Testis (tissue), 3 donors: ENCODE data around the gene PER1. TPM values are rescaled to one million over a fixed set of nuclear protein-coding genes. Genes with fewer than 3 reads are reported as not detected.

Experiments
- DNase-seq: peaks from one replicate; pipeline ENCODE4 v3.0.0-alpha.2; 2019
- H3K27ac ChIP-seq, 2 donors: fragments of 200-600 bp; sonication (generic); one replicate each; pipeline ENCODE4 v1.5.1; 2019
- H3K27me3 ChIP-seq: fragments of 200-600 bp; sonication (generic); one replicate; pipeline ENCODE4 v1.5.1; 2019
- H3K36me3 ChIP-seq: fragments of 200-600 bp; sonication (generic); one replicate; pipeline ENCODE4 v1.5.1; 2017; ENCODE audit warnings: low read depth; ENCODE audit errors: missing control alignments
- H3K4me1 ChIP-seq: fragments of 200-600 bp; sonication (generic); one replicate; pipeline ENCODE4 v1.5.1; 2019
- H3K4me3 ChIP-seq, 2 donors: fragments of 200-600 bp; sonication (generic); one replicate each; pipeline ENCODE4 v1.5.1; 2017 to 2019
- H3K9me3 ChIP-seq: fragments of 200-600 bp; sonication (generic); one replicate; pipeline ENCODE4 v1.5.1; 2017
- POLR2A ChIP-seq: fragments of 450-650 bp; IDR thresholded peaks from one replicate; pipeline ENCODE4 v1.6.1; 2017; ENCODE audit warnings: antibody characterized with exemption, mild to moderate bottlenecking, moderate library complexity
- WGBS, 2 donors: methylation state at CpG; one replicate each; pipeline ENCODE4 v1.1.5; 2018; 5-methylcytosine and 5-hydroxymethylcytosine counted together
- intact Hi-C: fragments of 100-400 bp; cut with DNase I; formaldehyde crosslinking; loops from one replicate; pipeline ENCODE4 v1.15.1; 2023; ENCODE audit warnings: low total_unique reads
- polyA plus RNA-seq: library from polyadenylated mRNA; stranded (reverse); fragments of 350-450 nt; fragmentation: Illumina TruSeq; extraction: RNeasy Lipid Tissue Mini Kit (QIAGEN cat#74804); gene quantifications from one replicate; pipeline ENCODE4 v1.2.3, GENCODE V29; 2014; ENCODE audit warnings: low read depth, low replicate concordance; ENCODE audit not compliant: insufficient read depth
- total RNA-seq, 2 donors: library from RNA; depleted of rRNA; stranded (reverse); fragments of >200 nt; gene quantifications; one replicate each; pipeline ENCODE4 v1.2.3, GENCODE V29; 2016
- TF ChIP-seq, protein P1 (sequence below), 3 experiments: fragments of 450-650 bp in 2 of 3; fragments of 200-600 bp in 1 of 3; sonication (generic) in 1 of 3; IDR thresholded peaks; one replicate each; pipeline ENCODE4 v1.5.1; 2016 to 2019; ENCODE audit warnings: antibody characterized with exemption in 3 of 3, mild to moderate bottlenecking in 2 of 3, moderate library complexity in 1 of 3

The PER1 gene
- total and polyA plus RNA-seq, 3 donors from 2014 or later: 55.1 to 119 (median 96.0) TPM

DNA sequence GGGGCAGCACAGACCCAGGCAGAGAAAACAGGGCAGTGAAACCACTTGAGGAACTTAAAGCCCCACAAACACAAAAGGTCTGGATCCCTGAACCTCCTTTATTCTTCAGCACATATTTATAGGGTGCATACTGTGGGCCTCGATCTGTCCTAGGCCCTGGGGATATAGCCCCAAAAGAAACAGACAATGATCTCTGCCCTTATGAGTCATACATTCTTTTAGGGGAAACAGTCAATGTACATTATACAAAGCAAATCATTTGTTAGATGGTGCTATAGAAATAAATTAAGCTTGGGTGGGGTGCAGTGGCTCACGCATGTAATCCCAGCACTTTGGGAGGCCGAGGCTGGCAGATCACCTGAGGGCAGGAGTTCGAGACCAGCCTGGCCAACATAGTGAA, 18.3 kb downstream of the PER1 start:
- H3K4me1 ChIP-seq: no peaks in the 10 kb centered on the region
- WGBS, 2 donors: 81 to 92% methylated on average over 4 of the region's 4 CpGs
- TF ChIP-seq, protein P1, sequence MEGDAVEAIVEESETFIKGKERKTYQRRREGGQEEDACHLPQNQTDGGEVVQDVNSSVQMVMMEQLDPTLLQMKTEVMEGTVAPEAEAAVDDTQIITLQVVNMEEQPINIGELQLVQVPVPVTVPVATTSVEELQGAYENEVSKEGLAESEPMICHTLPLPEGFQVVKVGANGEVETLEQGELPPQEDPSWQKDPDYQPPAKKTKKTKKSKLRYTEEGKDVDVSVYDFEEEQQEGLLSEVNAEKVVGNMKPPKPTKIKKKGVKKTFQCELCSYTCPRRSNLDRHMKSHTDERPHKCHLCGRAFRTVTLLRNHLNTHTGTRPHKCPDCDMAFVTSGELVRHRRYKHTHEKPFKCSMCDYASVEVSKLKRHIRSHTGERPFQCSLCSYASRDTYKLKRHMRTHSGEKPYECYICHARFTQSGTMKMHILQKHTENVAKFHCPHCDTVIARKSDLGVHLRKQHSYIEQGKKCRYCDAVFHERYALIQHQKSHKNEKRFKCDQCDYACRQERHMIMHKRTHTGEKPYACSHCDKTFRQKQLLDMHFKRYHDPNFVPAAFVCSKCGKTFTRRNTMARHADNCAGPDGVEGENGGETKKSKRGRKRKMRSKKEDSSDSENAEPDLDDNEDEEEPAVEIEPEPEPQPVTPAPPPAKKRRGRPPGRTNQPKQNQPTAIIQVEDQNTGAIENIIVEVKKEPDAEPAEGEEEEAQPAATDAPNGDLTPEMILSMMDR (IDR thresholded peaks at IDR 0.05): no peak
- no peak for TF ChIP-seq POLR2A
- intact Hi-C loops: no loop called here
- no peaks in the 10 kb centered on the region for H3K36me3 ChIP-seq
- no peak for DNase-seq
- no peaks in the 10 kb centered on the region for H3K9me3 ChIP-seq
- H3K4me3 ChIP-seq: no peak overlapping the region
- H3K27me3 ChIP-seq: no peaks in the 10 kb centered on the region
- H3K27ac ChIP-seq: no peak overlapping the region

DNA sequence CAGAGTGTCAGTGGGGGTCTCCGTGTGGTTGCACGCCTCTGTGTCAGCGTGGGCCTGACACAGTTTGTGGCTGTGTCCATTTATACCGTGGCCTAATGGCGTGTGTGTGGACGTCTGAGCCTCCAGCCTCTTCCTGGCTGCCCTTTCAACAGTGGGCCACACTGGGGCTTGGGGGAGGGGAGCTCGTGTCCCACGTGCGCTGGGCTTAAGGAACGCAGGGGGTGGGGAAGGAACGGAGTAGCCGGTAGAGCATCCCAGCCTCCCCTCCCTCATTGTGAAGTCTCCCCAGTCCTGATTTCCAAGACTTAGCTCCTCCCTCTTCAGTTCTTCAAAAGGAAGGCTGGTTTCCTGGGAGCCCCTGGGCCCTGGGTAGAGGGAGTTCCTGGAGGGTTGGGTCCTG, 18.8 kb downstream of the PER1 start:
- Histone ChIP-seq H3K4me1 (no peaks in the 10 kb centered on the region), H3K9me3 (no peaks in the 10 kb centered on the region), H3K27ac (no peak overlapping the region), H3K36me3 (no peaks in the 10 kb centered on the region), H3K4me3 (no peak overlapping the region), H3K27me3 (no peaks in the 10 kb centered on the region)
- no peak for TF ChIP-seq POLR2A
- TF ChIP-seq, protein P1 (IDR thresholded peaks at IDR 0.05): no peak
- no peak for DNase-seq
- WGBS, 2 donors: 69% methylated on average over 8 to 12 of the region's 12 CpGs
- intact Hi-C loops: no loop called here

DNA sequence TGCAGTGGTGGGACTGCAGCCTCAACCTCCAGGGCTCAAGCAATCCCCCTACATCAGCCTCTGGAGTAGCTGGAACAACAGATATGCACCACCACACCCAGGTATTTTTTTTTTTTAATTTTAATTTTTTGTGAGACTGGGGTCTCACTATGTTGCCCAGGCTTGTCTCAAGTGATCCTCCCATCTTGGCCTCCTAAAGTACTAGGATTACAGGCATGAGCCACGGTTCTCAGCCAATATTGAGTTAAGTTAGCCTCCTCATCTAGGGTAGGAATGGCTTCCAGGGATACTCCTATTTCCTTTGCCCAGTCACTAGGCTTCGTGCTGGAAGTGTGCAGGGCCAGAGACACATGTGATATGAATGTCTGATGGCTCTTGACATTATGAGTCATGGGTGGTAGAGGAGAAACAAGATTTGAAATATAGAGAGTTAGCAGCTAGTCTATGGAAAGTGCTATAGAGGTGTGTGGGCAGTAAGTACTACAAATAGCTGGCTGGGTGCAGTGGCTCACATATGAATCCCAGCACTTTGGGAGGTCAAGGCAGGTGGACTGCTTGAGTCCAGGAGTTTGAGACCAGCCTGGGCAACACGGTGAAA, 20.3 kb downstream of the PER1 start:
- no peaks in the 10 kb centered on the region for H3K9me3 ChIP-seq
- no peak for DNase-seq
- no peaks in the 10 kb centered on the region for H3K27me3 ChIP-seq
- 68 to 84% methylated on average over 3 of the region's 3 CpGs for WGBS, 2 donors
- no peak overlapping the region for H3K4me3 ChIP-seq
- peaks cover 6% of the 10 kb centered on the region for H3K4me1 ChIP-seq
- intact Hi-C loops: no loop called here
- no peaks in the 10 kb centered on the region for H3K36me3 ChIP-seq
- H3K27ac ChIP-seq: no peak overlapping the region
- TF ChIP-seq, protein P1 (IDR thresholded peaks at IDR 0.05): no peak
- TF ChIP-seq POLR2A: no peak

DNA sequence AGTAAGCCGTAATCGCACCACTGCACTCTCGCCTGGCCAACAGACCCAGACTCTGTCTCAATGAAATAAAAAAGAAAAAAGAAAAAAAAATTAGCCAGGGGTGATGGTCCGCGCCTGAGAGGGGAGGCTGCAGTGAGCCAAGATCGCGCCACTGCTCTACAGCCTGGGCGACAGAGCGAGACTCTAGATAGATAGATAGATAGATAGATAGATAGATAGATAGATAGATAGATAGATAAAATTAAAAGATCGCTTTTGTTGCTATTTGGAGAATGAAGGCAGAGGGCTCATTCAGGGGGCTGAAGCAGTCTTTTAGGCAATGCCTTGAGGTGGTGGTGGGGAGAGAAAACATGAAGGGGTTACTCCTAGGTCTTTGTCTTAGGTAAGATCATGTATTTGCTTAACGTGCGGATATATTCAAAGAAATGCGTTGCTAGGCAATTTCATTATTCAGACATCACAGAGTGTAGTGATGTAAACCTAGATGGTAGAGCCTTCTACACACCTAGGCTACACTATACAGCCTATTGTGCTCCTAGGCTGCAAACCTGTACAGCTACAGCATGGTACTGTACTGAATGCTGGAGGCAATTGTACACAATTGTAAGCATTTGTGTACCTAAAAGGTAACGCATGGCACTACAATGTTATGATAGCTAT, 23.9 kb downstream of the PER1 start:
- no peaks in the 10 kb centered on the region for H3K9me3 ChIP-seq
- TF ChIP-seq, protein P1 (IDR thresholded peaks at IDR 0.05): no peak
- no peak for TF ChIP-seq POLR2A
- H3K27me3 ChIP-seq: no peaks in the 10 kb centered on the region
- 56 to 68% methylated on average over 14 of the region's 14 CpGs for WGBS, 2 donors
- H3K36me3 ChIP-seq: no peaks in the 10 kb centered on the region
- no peak for DNase-seq
- peaks cover 24% of the 10 kb centered on the region for H3K4me1 ChIP-seq
- no peak overlapping the region for H3K4me3 ChIP-seq
- no peak overlapping the region for H3K27ac ChIP-seq
- intact Hi-C loops: loop anchor here (10.0 kb wide), 1 partner anchor 57 kb away; no protein-coding TSS in a partner anchor
